NCI-H748 (cell line): ENCODE measurements around the gene MPST.
"Not testable (repeated sequence)": the region's sequence is repeated elsewhere in the genome, so short reads cannot be mapped to it uniquely, and the experiment has no call there.

Experiments
- DNase-seq: peaks from one replicate; lab custom pipeline; 2025; ENCODE audit not compliant: unreplicated experiment; lab: John Stamatoyannopoulos, UW

Gene MPST

DNA sequence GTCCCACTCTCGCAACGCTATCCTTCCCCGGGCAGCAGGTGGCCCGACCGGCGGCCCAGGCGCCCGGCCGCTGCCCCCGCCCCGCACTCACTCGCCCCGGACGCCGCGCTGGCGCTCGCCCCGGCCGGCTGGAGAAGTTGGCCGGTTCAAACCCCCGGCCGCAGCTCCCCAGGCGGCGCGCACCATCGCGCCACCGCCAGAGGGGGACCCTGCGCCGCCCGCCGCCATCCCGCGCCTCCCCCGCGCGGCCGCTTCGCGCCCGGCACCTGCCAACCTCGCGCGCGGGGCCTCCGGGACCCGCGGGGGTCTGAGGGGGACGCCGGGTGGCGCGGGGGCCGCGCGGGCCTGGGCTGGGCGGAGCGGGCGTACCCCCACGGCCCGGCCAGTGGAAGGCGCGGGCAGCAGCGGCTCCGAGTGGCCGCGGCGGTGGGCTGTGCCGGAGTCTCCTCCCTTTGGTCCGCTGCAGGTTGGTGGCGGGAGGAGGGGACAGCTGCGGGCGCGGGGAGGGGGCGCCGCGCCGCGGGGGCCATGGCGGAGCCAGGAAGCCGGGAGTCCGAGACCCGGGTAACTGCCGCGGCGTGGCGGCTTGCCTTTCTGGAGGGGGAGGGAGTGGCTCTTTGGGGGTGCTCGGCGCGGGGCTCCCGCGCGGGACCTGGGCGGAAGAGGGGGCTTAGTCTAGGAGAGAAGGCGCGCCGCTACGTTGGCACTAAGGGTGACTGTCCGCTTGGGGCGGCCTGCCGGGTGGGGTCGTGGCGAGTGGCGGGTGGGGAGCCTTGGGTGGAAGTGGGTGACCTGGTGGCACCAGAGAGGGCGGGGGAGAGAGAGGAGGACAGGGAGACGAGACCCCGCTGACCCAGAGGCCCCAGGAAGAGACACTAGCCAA, at the start of gene MPST, which contains the start of gene TST:
TSS of gene MPST (plus strand) at position 434 of the 883 bp plus-strand sequence. CDS start at position 529, 95 bp downstream.
TSS of gene TST (minus strand) at position 139 of the 883 bp plus-strand sequence. CDS start 715 bp downstream, outside the sequence.
- peak; percentile 81 for DNase-seq

DNA sequence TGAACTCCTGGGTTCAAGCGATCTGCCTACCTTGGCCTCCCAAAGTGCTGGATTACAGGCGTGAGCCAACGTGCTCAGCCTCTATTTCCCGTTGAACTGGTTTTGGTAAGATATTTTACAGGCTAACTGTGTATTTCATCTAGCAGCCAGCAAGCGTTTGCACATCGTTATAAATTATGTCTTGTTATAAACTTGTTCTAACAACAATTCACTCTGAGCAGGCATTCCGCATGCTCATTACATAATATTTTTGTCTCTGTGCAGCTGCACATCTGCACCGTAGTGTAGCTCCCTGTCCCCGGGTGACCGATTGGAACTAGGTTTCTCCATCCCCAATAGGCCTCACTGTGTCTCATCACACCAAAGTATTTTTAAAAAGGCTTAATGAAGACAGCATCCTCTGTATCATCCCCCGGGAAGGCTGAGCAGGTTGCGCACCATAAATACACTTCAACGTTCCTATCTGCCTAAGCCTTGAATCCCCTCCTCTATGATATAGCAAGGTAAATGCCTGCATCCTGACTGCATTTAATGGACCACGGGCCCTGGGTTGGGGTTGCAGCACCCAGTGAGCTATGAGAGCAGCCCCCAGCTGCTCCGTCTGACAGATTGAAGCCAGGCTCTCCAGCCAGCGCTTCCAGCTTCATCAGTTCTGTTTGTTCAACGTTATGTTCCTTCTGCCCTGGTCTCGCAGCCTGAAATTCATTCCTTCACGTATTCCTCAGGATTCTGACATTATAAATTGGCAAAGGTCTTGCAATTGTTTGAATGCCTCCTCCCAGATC, 48.0 kb upstream of the MPST start:
- no peak for DNase-seq

DNA sequence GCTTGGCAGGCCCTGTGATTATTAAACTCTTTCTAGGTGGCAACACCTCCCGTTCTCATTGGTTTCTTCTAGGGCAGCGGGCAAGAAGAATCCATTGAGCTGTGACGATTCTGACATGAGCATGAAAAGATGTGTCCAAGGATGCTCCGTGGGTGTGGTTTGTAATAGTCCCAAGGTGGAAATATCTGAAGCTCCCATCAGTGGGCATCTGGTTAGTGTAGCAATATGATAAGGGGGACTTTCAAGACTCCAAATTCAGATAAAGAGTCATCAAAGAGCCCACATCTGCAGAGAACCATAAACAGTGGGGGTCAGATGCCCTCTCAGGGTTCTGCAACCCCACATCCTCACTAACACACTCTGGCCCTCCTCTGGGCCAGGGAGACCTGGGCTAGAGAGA, 42.9 kb upstream of the MPST start:
- no peak for DNase-seq

DNA sequence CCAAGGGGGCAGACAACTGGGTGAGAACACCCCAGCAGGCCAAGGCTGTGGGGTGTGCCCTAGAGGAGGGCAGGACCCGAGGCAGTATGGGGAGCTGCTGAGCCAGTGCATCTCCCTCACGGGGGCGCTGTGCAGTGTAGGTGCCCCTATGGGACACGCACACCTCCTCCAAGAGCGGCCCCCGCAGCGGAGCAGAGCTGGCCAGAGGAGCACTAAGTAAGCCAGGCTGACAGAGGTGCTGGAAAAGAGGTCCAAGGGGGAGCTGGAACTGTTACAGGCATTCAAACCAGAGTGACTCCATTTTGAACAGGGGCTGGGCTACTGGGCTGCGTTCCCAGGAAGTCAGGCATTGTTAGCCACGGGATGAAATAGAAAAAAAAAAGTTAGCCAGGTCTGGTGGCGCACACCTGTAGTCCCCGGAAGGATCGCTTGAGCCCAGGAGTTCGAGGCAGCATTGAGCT, 42.1 kb upstream of the MPST start:
- peak; percentile 76 for DNase-seq

DNA sequence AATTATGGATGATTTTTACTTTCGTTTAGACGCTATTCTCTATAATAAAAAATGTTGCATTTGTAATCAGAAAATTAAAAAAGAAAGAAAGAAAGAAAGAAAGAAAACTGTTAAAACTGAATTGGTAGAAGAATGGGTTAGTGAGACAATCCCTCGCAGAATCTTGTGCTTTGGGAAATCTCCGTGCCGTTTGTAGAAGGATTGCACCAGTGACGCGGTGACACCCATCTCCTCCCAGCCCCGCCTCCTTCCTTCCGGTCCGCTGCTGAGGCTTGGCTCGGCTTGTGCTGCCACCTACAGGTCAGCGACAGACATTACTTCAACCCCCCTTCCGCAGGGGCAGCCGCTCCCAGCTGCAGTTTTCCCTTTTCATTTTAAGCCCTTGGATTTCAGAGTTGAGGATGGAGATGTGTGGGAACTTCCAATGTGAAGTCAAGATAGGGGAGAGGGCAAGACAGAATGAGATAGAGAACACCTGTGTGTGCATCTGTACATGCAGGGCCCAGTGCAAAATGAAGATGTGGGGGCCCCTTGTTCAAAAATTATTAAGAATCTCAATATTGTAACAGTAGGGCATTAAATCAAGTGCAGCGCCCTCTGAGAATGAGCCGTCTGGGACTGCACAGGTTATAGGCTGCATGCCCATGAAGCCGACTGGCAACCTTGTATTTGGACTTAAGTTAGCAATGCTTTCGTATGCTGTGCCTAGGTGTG, 41.4 kb upstream of the MPST start:
- peak; percentile 80 for DNase-seq

DNA sequence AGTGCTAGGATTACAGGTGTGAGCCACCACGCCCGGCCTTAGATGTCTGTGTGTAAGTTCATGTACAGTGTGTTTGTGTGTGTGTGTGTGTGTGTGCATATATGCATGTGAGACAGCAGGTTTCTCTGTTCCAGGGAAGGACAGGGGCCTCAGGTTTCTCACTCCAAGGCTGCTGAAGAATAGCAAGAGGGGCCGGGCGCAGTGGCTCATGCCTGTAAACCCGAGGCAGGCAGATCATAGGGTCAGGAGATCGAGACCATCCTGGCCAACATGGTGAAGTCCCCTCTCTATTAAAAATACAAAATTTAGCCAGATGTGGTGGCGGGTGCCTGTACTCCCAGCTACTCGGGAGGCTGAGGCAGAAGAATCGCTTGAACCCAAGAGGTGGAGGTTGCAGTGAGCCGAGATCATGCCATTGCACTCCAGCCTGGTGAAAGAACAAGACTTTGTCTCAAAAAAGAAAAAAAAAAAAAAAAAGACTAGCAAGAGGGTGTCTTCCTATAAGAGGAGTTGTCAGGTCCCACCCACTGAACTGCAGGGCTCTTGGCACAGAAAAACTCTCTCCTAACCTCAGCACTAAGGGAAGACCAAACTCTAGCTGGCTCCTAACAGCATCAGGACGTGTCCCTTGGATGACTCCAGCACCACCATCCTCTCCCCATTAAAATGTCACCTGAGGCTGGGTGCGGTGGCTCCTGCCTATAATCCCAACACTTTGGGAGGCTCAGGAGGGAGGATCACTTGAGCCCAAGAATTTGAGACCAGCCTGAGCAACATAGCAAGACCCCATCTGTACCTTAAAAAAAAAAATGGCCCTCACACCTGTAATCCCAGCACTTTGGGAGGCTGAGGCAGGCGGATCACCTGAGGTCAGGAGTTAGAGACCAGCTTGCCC, 40.3 kb upstream of the MPST start:
- no peak for DNase-seq

DNA sequence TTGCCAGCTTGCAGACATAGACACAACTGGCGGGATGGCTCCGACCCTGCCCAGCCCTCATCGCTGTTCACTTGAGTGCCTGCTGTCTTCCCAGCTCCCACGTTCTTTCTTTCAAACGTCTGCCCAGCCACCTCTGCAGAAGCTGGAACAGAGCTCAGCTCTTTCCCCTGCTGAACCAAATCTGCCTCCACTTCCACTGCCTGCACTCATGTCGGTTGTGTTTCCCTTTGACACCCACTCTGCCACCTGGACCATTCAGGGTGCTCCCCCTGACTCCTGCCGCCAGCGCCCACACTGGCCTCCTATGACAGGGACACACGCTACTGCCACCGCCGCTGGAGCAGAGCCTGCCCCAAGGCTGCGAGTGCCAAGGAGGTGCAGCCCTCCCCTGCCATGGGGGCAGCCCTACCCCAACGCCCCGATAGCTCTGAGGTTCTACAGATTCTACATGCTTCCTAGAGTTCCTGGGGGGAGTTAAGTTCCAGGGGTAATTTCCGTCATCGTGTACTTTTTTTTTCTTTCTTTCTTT, 38.2 kb upstream of the MPST start:
- no peak for DNase-seq

DNA sequence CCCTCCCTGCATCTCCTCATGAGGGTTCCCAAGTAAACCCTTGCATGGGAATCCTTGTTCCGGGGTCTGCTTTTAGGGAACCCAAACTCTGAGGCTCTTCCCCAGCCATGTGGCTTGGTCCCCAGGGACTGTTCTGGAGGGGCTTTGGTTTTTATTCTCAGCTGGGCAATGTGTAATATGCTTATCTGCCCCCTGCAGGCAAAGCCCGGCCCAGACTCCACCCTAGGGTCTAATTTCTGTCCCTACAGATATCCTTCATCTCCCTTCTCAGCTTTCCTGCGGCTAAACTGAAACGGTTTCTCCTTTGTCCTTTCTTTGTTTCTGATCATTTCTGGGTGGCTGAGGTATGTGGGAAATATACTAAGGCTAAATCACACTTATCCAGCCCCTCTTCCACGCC, 37.4 kb upstream of the MPST start:
- no peak for DNase-seq

DNA sequence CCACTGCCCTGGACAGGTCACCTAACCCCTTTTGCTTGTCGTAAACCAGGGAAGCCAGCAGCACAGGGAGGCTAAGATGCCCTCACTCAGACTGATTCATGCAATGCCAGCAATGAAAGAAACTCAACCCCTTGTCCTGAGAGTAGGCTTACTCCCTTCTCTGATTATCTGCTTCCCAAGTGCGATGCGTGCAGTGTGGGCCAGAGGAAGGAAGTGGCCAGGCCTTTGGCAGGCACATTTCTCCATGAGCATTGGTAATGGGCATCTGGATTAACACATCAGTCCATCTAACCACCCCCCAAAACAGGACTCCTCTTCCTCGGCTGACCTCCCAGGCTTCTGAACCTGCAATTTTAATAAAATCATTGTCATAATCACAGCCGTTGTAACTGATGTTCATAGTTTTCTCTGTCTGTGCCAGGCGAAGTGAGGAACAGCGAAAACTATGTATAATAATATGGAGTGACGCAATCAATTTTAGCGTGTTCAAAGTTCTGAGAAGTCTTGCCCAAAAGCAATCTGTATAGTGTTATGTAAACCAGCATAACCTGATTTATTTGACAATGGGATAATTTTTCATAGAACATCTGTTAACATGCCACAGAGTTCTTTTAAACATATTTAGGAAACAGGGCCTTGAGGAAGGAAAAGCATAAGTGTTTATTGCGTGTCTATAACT, 34.2 kb upstream of the MPST start:
- DNase-seq, result no peak

DNA sequence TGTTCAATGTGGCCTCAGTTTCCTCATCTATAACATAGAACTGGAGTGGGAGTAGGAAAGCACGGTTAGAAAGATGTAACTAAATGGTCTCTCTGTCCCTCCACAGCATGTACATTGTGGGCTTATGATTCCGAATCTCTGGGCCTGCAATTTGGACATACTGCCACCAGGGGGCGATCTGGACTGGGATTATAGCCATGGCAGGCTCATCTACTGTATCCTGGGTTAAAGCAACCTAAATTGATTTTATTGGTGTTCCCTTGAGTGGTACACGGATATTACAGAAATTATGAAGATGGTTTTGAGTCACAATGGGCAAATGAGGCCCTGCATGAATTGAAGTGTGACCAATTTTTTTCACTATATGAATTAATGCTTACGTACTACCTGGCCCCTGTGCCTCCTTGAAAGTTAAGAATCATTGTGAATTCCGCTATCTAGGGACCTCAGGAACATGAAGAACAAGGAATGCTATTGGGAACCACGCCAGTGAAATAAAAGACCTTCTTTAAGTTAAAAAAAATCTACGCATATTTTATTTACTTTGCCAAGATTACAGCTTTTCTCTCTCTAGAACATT, 33.2 kb upstream of the MPST start:
- no peak for DNase-seq

DNA sequence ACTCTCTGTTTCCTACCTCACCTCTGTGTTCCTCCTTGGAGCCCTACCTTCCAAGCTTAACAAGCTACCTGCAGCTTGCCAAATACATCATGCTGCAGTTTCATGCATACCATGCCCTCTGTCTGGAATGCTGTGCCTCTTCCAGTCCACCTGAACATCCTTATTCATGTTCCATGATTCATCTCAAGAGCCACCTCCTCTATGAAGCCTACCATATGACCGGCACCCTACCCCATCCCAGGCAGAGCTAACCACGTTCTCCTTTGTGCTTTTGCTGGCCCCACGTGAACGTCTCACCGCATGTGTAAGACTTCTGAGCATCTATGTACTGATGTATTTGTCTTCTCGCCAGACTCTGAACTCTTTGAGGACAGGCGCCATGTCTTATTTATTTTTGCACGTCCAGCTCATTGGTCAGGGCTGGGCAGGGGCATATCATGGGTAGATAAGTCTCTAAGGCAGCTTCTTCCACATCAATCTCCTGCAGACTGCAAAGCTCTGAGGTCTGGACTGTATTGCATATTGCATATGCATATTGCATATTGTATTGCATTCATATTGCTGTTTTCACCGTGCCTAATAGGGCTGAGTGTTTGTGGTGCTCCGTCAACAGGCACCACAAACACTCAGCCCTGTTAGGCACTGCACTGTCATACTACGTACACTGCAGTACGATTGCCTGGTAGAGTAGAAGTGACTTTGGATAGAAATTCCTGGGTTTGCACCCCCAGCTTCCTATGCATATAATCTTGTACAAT, 31.3 kb upstream of the MPST start:
- no peak for DNase-seq

DNA sequence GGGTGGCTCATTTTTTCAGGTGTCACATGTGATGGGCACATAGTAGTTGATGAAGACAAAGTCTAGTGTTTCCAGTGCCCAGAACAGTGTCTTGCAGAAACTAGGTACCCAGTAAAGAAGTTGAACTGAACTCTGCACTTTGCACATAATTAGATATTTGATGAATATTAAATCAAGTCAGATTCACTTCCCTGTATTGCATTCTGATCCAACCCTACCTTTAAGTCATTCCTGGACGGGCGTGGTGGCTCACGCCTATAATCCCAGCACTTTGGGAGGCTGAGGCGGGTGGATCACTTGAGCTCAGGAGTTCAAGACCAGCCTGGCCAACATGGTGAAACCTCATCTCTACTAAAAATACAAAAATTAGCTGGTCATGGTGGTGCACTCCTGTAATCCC, 30.5 kb upstream of the MPST start:
- not testable (repeated sequence) for DNase-seq

DNA sequence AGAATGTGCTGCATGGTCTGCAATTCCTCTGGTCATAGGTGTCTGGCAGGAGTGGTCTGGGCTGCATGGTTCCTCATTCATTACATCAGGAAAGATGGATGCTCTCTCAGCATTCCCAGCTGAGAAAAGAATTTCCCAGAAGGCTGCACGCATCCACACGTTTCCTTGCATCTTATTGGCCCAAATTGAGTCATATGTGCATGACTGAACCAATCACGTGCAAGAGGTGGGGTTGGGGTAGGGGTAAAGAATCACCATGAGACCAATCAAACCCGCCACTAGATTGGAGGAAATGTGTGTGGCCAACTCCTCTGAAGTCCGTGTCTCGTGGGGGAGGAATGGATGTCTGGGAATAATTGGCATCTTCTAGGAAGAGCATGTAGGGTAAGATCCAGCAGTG, 29.1 kb upstream of the MPST start:
- DNase-seq, result no peak

DNA sequence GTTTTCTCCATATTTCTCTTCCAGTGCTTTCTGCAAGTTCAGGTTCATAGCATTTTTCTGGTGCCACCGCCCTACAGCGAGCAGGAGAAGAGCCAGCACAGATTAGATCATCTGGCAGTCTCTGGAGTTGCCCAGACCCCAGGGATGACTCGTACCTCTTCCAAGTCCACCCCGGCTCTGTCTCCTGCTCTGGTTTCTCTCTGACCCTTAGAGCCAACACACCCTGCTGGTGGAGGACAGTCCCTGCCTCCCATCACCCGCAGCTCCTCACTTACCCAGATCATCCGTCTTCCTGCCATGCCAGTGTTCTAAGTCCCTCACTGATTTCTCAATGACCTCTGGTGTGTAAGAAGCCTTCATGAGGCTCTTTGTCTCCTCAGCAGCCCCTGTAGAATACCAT, 28.3 kb upstream of the MPST start:
- DNase-seq, result no peak

DNA sequence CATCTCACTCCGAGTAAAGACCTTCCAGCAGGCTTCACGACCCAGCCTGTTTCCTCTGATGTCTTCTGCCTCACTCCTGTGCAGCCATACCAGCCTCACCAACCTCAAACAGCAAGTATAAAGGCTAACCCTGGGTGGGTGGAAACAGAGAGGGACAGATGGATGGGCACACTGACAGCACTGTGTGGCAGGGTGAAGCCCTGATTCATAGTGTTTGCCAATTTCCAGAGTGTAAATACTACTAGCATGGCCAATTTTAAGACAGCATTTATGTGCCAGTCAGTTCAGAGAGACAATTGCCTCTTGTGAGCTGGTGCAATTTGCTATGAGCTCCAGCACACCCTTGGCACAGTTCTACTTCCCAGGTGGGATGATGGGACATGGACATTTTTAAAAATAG, 21.8 kb upstream of the MPST start:
- no peak for DNase-seq

DNA sequence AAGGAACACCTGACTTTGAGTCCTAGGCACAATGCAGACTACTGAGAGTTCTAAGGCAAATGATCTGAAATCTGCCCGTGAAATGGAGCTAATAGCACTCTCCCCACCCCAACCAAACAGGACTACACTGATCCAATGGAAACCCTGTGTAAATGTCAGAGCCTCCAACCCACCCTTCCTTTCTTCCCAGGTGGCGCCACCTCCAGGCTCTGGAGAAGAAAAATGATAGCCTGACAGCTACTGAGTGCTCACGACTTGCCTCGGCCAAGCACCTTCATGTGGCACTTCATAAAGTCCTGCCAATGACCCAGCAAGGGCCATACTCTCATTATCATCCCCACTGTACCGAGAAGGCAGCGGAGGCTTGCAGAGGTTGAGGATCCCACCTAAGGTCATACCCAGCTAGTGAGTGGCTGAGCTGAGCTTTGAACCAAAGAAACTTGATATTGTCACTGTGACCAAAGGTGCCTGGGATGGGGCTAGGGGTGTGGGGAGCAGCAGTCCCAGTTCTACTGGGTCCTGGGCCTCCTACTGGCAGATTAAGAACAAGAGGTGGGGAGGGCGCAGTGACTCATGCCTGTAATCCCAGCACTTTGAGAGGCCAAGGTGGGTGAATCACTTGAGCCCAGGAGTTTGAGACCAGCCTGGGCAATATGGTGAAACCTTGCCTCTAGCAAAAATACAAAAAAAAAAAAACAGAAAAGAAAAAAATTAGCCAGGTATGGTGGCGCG, 20.8 kb upstream of the MPST start:
- DNase-seq, result no peak

DNA sequence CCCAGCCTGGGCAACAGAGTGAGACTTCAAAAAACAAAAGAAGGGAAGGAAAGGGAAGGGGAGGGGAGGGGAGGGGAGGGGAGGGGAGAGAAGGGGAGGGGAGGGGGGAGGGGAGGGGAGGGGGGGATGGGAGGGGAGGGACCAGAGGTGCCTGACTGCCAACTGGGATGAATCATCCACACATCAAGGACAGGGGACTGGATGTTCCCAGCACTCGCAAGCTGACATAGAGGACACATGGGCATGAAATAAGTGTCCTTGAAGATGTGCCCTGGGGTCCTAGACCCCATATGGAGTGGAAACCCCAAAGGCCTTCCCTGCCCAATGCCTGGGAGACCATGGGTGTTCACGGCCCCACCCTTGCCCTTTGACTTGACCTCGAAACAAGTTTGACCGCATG, 20.1 kb upstream of the MPST start:
- no peak for DNase-seq
